NCI-H345 treated with DMSO at 0.1 percent for 48 hours (cell line): ENCODE results near the gene ISLR.

ENCODE experiments used
- DNase-seq: peaks from one replicate; lab custom pipeline; 2025; ENCODE audit not compliant: unreplicated experiment; lab: John Stamatoyannopoulos, UW

Gene ISLR

DNA sequence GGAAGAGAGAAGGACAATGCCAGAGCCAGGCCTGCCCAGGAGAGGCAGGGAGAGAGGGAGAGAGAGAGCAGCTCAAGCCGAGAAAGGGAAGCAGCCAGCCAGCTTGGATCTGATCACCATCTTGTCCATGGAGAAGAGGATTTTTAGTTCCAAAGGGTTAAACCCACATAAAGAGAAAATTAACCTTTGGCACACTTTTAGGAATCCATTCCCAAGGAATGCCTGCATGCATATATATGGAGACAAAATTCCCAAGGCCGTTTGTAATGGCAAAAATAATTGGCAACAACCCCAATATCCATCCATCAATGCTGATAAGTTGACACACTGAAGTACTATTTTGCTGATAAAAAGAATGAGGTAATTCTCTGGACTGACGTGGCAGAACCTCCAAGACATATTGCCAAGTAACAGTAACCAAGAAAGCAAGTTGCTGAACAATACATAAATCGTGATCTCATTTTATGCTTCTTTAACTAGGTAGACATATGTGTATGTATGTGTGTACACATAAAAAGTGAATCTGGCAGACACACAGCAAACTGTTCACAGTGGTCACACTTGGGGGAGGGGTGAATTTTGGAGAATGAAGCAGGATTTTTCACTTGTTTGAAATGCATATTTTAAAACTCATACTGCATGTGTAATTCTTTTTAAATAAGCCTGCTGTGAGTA lies 36.6 kb downstream of the ISLR start:
- DNase-seq = no peak

DNA sequence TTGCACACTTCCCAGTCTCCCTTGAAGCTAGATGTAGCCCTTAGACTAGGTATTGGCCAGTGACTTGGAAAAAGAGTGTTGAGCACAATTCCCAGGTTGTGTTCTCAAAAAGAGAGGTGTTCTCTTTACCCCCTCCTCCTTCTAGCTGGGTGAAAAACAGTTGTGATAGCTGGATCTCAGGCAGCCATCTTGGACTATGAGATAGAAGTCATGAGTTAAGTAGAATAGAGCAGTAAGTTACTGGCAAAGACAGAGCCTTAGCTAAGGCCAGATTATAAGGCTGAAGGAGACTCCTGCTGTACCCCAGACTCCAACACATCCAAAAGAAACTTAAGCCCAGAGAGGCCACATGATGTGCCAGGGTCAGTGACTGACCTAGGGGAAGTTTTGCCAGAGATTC lies 37.2 kb downstream of the ISLR start:
- no peak for DNase-seq

DNA sequence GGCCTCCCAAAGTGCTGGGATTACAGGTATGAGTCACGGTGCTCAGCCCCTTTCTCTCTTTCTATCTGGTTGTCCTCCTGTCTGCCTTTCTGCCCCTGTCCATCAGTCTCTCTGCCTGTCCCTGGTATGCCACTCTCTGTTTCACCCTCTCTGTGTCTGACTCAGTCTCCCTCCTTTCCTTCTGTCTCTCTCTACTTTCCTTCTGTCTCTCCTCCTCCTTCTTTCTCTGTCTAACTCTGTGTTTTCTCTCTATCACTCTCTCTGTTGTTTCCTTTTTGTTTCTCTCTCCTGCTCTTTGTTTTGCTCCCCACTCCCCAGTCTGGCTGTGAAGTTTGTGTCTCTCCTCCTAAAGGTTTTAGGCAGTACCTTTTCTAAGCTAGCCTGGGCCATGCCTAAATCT lies 38.1 kb downstream of the ISLR start:
- DNase-seq = no peak

DNA sequence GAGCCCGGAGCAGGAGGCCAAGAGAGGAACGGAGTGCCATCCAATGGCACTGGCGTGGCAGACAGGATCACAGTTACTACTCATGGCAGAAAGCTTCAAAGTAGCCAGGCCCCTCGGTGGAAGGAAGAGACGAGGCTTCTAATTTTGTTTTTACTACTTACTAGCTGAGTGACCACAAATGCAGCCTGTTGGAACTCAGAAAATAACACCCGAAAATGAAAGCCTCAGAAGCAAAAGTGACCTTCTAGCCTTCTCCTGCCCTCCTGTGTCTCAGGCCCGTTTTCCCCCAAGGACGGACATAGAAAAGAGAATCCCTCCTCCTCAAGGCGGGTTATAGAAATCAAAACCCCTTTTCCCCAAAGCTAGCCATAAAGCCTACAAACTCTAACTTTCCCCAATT lies 39.0 kb downstream of the ISLR start:
- no peak for DNase-seq

DNA sequence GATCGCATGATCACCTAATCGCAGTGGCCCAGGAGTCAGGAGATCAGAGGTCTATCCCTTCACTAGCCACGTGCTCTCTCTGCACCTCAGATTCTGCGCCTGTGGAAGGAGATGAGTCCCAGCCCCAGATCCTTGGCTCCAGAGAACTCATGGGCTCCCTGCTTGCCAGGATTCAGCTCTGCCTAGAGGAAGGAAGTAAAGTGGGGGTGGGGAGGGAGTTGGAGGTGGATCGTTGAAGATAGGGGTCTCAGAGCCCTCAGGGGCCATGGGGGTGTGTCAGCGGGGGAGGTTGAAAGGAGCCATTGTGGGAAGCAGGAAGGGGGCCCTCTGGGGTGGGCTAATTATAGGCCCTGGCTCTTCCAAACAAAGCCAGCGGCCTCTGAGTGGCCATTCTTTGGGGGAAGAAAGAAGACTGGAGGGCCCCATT lies 40.4 kb downstream of the ISLR start:
- DNase-seq = no peak

DNA sequence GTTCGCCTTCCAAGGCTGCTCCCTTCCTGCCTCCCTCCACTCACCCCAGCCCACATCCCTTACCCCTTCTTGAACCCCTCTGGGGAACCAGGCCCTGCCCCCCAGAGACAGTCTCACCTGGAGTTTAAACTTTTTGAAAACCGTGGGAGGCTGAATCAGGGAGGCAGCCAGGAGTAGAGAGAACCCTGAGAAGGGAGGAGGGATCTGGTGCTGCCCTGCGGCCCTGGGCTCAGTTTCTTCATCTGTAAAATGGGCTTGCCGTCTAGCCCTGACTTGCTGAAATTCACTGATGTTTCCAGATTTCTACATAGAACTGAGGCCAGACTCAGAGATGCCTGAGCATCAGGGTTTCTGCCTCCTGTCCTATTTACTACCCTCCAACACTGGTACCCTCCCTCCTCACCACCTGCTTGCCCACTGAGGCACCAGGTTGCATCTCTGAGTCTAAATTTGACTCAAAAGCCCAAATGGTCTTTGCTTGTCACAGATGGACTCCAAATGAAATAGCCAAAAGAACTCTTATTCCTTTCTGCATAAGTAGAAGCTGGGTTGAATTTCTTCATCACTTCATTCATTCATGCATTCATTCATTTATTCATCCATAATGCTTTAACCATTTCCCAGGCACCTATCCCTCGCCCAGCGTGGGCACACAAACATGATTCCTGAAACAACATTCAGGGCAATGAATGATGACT lies 41.0 kb downstream of the ISLR start:
- no peak for DNase-seq

DNA sequence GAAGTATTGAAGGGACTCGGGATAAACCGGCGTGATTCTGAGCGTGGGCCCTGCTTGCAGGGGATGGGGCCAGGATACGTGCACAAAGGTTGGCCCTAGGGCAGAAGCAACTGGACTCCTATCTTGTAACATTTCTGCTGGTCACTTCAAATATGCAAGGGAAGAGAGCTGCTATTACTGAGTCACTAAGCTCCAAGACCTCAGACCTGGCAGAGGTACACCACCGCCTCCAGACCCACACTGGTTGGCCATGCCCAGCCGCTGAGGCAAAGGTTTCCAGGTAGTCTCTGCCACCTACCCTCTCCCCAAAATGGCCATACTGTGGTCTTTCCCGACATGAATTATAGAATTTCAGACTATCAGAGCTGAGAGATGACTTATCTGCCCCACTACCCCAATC lies 42.4 kb downstream of the ISLR start:
- no peak for DNase-seq

DNA sequence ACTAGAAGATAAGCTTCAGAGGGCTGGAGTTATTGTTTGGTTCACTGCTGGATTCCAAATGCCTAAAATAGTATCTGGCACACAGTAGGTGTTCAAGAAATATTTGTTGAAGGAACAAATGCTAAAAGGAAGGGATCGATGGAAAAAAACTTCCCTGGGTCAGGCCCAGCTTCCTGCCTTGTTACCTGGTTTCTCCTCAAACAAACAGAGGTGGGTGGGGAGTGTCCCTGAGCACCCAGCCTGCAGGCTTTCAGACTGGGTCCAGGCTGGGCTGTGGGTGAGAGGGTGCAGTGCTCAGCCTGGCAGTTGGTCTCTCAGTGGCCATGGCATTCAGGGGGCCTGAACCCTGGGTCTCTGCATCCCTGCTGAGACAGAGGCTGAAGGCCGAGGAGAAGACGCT lies 43.4 kb downstream of the ISLR start:
- no peak for DNase-seq

DNA sequence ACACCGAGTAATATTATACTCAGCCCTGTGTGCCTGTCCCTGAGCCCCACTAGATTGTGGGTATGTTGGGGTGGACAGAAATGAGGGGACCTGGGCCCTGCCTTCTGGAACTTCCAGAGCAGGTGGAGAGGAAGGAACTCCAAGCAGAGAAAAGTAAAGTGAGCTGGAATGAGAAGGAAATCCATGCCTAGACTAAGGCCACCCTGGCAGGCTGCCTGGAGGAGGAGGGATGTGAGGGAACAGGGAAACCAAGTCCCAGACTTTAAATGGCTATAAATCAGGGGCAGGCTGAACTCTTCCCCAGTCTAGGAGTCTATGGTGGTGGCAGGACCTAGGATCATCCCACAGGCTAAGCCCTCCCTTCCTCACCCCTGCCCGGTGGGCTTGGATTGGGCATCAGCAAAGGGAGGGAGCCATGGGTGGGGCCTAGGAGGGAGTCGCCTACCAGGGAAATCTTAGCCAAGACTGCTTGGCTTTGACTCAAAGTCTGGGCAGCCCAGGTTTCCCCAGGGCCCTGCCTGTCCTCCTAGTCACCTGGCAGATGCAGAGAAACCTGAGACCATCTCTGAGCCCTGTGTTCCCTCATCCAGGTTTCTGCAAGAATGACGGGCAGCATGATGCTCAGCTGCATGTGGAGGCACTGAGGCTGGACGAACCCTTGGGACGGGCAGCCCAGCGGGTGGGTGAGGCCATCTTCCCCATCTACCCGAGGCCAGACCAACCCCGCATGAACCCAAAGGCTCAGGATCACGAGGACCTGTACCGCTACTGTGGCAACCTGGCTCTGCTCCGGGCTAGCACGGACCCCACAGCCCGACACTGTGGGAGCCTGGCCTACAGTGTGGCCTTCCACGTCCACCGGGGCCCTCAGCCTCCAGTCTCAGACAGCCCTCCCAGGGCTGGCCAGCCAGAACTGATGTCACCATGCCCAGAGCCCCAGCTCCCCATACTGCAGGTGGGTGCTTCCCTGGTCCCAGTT lies 44.7 kb downstream of the ISLR start:
- no peak for DNase-seq

DNA sequence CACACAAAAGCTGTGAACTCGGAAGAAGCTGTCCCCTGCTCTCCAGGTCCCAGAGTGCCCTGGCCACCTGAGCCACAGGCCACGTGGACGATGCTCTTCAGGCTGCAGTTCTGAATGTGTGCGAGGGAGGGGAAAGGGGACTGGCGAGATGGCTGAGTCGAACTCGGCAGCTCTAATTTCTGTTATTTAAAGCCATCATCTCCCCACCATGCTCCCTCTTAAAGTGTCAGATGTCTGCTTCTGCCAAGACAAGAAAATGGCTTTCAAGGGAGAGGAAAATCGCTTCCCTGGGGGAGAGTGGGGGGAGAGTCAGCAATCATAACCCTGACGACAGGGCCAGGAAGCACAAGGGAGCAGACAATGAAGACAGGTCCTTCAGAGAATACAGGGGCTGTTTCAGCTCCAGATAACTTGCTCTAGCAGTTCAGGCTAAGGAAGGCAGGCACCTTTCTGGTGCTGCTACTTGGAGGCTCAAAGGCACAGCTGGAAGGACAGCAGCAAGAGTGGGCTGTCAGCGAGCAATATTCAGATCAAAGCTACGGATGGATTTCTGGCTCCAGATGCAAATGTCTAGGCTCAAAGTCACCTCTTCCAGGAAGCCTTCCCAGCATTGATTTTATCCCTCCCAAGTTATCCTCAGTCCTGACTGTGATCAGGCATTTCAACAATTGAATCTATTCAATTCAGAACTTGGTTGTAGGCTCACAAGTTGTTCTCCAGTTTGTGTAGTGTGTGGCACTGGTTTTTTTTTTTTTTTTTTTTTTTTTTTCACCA lies 47.2 kb downstream of the ISLR start:
- DNase-seq = no peak

DNA sequence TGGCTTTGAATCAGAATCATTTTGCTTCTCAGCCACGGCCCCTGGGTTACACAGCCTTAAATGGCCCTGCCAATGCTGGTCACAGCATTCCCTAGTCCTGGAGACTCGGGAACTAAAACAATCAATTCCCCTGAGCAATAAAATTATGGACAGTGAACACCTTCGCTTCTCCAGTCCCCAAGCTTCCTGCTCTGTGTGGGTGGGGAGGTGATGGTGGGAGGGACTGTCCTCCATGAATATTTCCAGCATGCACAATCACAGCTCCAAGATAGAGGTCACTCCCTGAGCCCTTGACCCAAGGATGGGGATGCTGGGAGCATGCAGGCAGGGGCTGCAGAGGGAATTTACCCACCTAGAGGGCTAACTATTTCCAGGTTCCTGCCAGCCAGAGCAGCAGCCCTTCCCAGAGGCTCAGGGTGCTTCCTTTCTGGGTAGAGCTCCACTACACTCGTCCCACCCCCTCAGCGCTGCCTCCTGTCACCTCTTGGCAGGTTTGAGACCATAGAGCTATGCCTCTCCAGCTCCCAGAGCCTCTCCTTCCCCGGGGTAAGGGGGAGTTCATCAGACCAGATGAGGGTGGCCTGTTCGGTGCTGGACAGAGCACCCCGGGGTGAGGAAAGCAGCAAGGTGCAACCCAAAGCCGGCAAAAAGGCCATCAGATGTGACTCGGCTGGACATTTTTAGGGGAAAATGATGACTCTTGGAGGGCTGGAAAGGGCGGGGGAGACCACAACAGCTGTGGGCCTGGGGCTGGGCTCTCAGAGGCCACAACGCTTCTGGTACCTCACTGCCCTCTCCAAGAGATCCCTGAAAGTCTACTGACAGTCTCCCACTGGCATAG lies 48.1 kb downstream of the ISLR start:
- DNase-seq = no peak

DNA sequence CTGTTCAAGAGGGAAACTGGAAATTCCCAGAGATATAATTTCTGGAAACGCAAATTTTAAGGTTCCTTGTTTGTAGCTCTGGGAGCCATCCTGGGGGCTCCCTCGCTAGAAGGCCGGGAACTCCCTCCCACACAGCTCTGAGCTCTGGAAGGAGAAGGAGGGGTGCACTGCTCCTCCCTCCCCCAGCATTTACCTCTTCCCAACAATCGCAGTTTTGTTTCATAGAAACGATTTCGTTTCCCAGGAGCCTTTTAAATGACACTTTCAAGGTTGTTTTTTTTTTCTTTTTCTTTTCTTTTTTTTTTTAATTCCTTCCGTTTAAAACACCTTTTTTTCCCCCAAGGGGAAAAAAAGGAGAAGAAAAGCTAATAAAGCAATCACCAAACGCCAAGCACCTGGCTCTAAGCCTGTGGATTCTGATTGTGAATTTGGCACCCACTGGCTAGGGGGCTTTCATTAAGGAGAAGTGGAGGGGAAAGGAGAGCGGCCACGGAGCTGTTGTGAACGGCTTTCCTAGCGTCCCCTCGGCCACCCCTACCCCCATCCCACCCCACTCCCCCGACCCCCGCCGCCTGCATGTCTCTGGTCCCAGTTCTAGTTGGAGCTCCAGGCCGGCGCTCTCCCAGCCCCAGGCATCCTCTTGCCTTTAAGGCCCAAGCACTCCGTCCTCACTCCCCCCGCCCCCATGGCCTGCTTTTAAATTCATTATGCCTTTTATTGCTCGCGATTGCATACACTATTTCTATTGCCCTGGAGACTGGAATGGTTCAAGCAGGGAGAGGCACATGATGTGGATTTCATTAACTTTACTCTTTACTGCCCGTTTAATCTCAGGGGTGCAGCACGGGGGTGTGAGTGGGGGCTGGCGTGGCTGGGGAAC lies 49.0 kb downstream of the ISLR start:
- no peak for DNase-seq

DNA sequence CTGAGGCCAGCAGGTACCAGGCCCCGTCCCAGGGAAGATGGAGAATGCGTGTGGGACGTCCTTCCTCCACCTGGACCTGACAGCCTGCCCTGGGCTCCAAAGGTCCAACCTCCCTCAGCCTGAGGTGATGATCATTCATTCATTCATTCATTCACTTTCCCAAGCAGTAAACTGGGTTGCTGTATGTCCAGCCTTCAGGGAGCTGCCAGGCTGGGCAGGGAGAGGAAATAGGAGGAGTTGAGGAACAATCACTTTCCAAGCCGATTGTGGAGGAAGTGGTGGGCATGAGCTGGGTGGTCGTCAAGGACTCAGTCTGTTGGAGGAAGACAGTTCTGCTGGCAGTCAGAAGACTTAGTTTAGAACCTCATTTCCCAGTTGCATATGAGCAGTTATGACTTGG lies 52.4 kb downstream of the ISLR start:
- no peak for DNase-seq
